CMK (cell line): Measurements from ENCODE around the gene OTULIN.

ENCODE experiments used
- DNase-seq: peaks from one replicate; pipeline ENCODE4 v3.0.0-alpha.2; 2010; ENCODE audit warnings: low read depth

Gene OTULIN

DNA sequence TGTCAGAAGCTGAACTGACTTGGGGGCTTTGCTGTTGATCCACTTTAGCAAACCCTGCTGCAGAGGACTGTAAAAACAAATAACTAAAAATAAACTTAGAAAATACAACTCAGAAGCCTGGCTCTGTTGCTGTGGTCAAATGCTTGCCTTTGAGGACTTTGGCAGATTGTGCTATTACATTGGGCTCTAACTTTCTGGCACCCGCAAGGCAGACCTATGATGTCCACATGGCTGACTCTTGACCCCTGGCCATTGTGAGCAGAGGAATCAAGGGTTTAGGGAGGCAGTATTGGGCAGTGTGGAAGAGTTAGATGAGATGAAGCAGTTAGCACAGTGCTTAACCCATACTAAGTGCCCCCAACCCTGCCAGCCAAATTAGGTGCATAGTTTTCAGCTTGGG is 34.0 kb downstream of the OTULIN start:
- no peak for DNase-seq

DNA sequence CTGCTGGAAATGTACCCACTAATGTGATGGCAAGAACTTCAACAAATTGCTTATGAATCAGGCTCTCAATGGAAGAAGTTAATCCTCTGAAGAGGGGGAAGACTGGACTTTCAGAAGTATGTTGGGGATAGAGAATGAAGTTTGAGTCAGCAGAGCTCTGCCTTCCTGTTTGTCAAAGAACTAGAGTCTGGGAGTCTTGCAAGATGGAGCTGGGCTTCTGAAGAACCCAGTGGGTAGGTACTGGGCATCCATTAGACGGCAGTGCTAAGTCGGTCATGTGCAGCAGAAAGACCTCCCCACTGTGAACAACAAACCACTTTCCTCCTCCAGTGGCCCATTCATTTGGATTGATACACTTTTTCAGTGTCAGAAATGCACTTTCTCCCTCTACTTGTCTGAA is 34.6 kb downstream of the OTULIN start:
- DNase-seq = no peak

DNA sequence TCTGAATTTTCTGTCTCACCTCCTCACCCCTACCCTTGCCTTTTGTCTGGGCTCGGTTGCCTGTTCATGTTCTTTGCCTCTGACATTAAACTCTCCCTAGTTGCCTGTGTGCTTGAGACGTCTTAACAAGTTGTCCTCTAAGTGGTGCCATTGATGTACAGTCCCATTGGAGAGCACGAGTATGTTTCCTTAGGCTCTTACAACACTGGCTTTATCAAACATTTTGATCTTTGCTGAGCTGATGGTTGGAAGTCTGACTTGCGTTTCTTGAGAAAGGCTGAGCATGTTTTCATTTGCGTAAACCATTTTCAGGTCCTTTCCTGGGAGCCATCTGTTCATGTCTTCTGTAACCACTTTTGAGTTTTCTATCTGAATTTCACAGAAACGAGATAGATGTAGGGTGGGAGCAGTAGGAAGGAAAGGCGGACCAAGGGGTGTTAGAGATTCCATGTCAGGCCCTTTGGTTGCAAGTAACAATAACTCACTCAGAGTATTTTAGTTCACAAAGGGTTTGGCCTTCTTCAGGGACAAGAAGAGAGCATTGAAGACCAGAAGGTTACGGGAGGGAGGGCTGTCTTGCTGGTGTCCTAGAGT is 35.4 kb downstream of the OTULIN start:
- no peak for DNase-seq

DNA sequence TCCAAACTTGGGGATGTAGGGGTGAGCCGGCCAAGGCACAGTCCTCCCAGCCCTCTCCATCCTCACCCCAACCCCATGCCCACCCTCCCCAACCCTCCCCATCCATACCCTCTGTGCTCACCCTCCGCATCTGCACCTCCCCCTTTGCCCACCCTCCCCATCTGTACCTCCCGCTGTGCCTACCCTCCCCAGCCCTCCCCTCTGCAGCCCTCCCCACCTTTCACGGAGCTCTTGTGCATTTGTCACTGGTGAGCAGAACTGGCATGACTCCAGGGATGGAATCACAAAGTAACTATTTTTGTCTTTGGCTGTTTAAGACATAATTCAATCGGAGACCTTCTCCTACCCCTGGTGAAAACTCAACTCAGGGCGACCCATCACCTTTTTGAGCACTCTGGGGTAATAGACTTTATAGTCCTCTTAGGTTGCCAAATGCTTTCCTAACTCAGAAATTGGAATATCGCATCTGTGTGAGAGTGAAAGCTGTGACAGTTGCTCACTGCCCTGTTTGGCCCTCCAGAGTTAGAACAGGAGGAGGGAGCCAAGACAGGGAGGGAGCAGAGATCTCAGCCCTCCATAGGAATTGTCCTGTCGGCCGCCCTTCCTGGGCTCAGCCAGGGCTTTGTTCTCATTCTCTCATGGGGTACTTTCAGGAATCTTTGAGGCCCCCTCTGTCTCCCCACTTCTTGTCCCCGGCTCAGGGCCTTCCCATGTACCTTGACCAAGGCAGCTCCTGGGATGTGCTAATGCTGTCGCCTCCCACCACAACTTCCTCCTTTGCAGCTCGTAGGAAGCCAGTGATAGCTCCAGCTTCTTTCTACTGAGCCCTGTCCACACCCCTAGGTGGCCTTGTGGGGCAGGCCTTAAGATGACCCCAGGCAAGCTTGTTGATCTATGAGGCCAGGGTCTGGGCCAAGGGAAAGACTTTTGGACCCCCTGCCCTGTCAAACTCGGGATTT is 36.2 kb downstream of the OTULIN start:
- no peak for DNase-seq

DNA sequence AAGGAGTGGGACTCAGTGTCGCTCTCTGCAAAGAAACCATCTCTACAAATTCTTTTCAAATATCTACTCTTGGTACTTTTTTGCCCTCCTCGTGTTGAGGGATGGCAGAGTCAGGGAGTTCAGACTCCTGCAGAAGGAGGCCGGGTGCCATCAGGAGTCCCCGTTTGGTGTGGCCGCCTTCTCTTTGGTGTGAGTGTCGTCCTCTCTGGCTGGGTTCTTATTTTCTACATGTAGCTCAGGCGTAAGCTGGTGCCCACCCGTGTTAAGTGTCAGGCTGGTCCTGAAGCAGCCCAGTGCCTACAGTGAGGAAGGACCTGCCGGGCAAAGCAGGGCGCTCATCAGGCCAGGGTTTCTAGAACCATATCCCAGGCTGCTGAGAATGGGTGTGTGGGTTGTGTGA is 37.0 kb downstream of the OTULIN start:
- no peak for DNase-seq

DNA sequence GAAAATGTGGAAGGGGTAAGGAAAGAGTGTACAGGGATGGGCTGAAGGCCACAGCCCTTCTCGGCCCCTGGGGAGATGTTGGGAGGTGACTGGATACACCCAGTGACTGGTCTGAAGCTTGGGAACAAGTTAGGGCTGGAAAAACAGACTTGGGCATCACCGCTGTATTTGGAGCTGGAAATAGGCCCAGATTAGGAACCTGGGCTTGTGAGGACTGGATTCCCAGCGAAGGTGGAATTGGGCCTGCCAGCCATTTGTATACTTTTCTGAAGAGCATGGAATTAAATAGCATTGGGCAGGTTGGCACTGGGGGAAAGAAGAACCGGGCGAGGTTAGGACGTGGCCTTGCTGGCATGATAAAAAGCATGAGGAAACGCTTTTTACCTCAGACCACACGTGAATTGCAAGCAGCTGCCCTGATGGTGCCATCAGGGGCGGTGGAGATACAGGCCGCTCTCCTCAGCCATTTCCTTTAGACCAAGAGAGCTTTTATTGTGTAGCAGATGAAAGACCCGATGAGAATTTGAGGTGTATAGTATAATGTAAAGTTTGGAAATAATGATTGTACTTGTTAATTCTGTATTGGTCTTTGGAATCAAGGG is 37.8 kb downstream of the OTULIN start:
- DNase-seq = no peak

DNA sequence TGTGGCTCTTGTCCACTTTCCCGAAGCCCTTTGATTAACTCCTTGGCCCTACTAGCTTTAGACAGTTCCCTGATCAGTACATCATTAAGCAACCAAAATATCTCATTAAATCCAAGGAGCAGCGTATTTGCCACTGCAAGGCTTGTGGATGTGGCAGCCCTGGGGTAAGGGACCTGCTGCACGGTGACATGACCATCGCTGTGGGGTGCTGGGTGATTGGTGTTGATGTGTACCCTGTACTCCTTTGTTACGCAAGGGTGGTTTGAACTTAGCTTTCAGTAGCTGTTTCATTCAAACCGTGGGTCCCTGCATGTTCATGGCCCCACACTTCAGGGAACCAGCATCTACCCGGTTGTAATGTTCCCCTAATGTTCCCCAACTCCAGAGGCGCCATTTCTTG is 41.0 kb downstream of the OTULIN start:
- no peak for DNase-seq

DNA sequence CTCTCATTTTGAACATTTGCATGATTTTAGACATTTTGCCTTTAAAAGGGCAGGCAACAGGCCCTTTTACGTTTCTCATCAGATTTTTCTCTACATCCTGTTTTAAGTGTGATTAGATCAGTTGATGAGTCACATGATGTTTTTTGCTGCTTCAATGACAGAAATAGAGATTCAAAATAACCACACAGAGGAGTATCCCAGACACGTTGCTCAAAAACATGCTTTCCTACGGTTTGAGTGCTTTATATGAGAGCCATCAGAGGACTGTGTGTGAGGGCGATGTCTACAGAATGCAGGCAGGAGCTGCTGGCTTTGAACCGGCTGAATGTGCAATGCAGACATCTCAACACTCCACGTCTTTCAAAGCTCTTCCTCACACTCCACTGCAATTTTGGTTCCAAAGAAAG is 42.1 kb downstream of the OTULIN start:
- DNase-seq = no peak

DNA sequence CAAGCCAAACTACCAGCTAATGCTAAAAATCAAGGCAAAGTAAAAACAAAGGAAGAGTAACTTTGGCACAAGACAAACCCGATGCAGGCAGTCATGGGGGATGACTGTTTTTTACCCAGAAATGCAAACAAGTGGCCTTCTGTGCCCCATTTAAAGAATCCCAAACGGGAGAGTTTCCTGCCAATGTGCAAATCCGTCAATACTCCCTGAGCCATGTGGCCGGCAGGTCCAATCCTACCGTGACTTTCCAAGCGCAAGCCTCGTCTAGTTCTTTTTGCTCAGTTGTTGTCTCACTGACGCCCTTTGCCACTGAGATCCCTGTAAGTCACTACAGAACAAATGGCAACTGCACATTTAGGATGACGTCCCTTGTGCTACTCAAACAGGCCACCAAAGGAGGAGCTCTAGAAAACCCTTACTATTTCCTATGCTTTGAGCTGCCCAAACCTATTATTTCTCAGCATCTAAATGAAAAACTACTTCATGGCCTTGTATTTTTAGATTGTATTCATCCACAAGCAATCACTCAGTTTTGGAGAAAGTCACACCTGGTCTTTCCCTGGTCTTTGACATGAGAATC is 43.4 kb downstream of the OTULIN start:
- DNase-seq = no peak

DNA sequence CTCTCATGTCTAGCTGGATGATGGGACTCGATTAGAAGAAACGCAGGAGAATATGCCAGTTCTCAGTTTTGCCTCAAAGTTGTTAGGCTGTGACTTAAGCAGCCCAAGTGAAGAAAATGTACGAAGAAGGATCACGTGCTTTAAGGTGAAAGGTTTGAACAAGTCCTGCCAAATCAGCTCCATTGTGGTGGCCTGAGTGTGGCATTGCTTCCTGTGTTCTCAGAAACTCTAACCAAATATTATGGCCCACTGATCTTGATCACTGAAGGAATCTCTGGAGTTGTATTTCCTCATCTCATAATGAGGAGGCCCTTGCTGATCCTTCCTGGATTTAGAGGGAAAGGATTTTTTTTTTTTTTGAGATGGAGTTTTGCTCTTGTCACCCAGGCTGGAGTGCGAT is 44.0 kb downstream of the OTULIN start:
- DNase-seq = no peak

DNA sequence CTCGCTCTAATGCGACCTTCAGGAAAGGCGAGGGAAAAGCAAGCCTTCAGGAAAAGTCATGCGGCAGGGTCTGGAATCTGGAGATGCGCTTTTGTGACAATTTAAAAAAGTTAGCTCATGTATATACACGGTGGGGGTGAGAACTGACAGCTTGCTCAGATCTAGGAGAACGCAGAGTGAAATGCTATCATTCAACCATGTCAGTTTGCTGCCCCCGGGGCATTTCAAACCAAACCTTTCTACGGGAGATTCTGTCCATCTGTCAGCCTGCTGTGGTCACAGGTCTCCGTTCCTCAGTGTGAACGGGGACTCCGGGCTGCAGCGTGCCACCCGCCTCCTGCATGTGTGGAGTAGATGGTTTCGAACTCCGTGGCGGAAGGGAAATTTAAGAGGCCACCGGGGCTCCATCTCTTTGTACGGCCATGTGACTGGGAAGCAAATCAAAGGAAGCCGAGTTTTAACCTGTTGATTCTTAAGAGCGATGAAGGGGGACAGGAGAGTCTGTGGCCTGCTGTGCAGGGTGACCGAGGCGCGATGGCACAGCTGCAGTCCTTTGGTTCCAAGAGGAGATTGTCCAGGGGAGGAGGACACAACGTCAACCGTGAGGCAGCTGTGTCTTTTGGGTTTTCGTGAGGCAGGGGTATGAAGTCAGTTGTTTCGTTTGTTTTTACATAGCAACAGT is 45.9 kb downstream of the OTULIN start:
- DNase-seq = no peak

DNA sequence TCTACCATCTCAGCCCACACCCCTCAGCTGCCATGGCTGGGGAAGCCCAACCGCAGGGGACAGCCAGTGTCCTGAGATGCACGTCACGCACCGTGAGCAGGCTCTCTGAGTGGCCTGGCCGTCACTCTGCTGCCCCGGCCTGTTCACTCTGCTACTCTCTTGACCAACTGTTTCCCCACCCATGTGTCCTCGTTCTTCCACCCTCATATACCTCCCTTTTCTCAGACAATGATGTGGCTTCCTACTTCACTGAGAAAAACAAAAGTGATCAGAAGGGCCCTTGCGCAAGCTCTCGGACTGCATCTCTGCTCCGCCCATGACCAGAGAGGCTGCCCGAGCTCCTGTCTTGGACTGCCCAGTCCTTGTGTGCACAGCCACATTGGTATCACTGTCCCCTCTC is 47.6 kb downstream of the OTULIN start:
- DNase-seq = no peak

DNA sequence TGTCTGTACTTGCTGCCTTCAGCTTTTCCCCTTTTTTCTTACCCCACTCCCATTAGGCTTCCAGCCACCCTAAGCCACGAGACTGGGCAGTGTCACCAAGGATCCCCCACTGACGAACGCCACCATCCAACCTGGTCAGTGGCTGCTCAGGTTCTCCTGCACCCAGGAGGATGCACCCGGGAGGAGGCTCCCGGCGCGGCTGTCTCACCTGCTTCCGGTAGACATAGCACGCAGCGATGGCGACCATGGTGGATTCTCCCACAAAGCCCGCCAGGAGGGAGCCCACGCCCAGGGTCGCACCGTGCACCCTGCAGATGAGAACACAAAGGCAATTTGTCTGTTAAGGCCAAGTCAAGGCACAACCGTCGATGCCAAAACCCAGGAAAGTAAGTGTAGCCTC is 48.1 kb downstream of the OTULIN start:
- no peak for DNase-seq

DNA sequence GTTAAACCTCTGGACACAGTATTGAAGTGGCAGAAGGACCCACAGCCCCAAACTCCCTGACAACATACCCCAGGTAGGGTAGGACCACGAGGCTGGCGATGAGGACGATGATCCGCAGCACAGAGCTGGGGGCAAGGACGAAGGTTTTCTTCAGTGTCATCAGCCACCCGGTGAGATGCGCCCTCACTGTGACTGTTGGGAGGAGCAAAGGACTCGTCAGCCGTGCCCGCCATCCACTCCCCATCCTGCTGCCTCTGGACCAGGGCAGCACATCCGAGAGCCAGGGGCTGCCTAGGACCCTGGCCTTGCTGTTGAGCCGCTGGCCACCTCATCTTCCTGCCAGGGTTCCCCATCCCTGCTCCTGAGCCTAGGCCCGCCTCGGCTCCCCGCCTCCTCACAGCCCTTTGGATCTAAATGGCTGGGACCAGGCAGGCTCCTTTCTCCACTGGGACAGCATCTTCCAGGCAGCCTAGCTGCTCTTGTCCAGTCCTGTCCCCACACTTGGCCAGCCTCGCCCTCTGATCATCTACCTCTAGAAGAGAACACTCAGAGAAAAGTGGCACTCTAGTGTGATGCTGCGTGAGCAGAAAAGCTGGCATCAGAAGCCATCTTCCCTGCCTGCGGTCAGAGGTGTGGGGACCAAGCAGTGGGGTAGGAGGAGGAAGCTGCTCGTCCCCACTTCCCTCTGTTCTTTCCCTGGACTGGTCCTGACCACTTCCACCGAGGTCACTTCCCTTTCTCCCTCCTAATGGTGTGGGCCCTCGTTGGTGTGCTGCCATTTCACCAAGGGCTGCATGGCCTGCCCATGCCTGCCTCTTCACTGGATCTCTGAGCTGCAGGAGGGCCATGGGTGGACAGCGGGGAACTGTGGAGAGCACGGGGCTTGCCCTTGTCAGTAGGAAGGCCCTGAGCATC is 49.2 kb downstream of the OTULIN start:
- DNase-seq = no peak

DNA sequence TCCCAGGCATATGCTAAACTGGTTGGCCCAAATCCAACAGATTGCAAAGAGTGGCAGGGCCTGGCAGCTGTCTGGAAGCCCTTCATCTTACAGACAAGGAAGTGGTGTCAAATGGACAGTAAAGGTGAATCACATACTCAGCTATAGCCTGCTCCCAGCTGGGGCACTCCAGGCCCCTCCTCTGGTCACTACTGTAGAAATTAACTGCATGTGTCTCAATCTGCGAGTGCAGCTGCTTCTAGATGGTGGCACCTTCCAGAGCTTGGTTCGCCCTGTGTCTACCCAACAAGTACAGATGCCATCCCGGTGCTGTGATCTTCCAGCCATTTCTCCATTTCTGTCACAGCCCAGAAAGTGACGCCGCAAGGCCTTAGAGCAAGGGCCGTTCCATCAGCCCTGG is 50.2 kb downstream of the OTULIN start:
- no peak for DNase-seq

DNA sequence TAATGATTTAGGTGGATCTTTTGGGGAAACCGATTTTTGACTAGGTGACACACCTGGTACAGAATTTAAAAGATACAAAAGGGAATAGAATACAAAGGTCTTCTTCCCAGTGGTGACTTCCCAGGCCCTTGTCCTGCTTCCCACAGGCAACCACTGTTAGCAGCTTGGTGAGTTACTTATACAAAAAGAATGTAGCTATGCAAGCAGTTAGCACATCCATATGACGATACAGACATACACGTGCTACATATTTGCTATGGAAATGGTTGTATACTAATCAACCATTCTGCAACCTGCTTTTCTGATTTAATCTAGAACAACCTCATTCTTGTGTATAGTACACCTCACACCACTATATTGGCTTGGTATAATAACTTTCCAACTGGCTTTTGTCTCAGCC is 51.0 kb downstream of the OTULIN start:
- no peak for DNase-seq

DNA sequence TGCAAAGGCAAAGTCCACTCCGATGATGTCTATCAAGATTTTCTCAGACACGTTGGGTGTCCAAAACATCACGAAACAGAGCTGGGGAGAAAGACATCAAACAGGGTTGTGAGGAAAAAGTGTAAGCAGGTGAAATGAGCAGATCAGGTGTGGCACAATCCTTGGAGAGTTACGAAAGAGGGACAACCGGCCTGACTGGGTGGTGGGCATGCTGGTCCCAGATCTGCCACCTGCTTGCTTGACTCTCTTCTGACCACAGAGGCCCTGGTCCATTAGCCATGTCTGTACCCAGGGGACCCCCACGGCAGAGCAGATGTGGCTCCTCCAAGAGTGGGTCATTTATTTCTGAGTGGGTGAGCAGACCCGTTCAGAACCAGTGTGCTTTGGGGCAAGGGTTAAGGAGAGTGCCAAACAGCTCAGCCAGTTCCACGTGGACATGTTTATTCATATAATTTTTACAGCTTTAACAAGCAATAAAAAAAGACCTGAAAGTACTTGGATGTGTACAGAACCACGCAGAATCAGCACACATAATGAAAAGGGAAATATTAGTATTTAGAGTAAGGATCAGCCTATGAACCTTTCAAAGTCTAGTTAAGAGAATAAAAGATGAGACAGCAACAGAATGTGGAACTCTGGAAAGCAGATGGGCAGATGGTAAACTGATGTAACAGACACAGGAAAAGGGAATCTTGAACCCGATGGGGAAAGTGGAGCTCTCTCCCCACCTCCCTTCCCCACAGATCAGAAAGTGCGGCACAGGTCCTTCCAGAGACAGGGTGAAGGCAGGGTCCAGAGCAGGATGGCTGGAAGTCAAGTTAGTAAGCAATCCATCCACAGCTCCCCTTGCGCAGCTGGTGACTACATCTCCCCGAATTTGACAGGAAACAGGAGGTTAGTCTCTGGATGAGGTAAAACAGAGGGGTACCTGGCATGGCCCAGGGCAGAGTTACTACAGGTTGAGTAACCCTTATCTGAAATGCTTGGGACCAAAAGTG is 52.5 kb downstream of the OTULIN start:
- DNase-seq = no peak

DNA sequence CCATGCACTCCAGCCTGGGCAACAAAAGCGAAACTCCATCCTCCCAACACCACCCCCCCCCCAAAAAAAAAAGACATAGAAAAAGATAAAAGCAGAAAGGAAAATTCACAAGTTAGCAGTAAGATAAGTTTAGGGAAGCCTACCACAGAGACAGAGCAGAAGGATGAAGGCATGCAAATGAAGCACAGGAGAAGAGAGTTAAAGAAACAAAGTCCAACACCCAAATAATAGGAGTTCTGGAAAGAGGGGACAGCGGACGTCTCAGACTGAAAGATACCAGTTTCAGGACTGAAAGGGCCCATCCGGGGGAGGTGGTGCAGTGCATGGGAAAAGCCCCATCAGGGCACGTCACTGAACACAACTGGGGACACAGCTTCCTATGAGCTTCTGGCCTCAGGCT is 54.3 kb downstream of the OTULIN start:
- no peak for DNase-seq

DNA sequence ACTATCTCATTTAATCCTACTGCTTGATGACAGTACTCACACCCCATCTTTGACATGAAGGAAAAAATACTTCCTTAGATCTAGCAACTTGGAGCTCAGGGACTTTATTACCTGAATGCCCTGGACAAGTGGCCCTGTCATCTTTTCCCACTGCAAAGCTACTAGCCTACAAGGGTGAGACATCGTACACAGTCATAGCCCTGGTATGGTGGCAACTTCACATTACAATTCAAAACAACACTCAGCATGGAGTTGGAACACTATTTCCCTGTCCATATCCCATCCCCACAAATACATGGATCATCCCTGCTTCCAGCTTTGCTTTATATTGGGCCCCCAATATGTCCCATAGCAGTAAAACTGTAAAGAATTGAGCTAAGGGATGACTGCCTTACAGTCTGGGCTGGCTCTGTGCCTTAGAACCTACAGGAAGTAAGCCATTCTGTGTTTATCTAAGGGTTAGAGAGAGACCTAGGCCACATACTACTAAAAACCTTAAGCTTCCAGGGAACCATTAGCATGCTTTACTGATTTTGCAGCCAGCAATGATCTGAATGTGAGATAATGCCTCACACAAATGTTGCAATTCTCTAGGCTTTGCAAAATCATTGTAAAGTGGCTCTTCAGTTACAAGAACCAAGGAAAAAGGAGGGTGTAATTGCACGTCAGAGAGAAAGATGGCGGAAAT is 55.9 kb downstream of the OTULIN start:
- no peak for DNase-seq
